Trophoblast cell (in vitro differentiated cells and primary cell): ENCODE data around the gene CPNE2.
"Not testable (repeated sequence)": the region's sequence is repeated elsewhere in the genome, so short reads cannot be mapped to it uniquely, and the experiment has no call there.

Experiments used
- DNase-seq, 2 donors: peaks; one replicate each; pipeline ENCODE4 v3.0.0-alpha.2; 2016
- H2AFZ ChIP-seq: 2 replicates; pipeline ENCODE4 v1.6.1; 2013; ENCODE audit warnings: low read length, moderate library complexity, mild to moderate bottlenecking; ENCODE audit not compliant: insufficient read depth, poor library complexity
- H2AK5ac ChIP-seq: 2 replicates; pipeline ENCODE4 v1.6.1; 2013; ENCODE audit warnings: mild to moderate bottlenecking, low read length
- H2BK120ac ChIP-seq: 2 replicates; pipeline ENCODE4 v1.6.1; 2013; ENCODE audit warnings: low read length, mild to moderate bottlenecking, moderate library complexity; ENCODE audit not compliant: insufficient read depth, poor library complexity
- H2BK12ac ChIP-seq: 2 replicates; pipeline ENCODE4 v1.6.1; 2013; ENCODE audit warnings: mild to moderate bottlenecking, low read length, moderate library complexity
- H2BK5ac ChIP-seq: 2 replicates; pipeline ENCODE4 v1.6.1; 2013; ENCODE audit warnings: low read length, low read depth, moderate library complexity, mild to moderate bottlenecking; ENCODE audit not compliant: poor library complexity
- H3K14ac ChIP-seq: 2 replicates; pipeline ENCODE4 v1.6.1; 2013; ENCODE audit warnings: mild to moderate bottlenecking, low read length
- H3K18ac ChIP-seq: 2 replicates; pipeline ENCODE4 v1.6.1; 2013; ENCODE audit warnings: mild to moderate bottlenecking, low read length
- H3K23ac ChIP-seq: 2 replicates; pipeline ENCODE4 v1.6.1; 2013; ENCODE audit warnings: low read length
- H3K27ac ChIP-seq: 2 replicates; pipeline ENCODE4 v1.5.1; 2013; ENCODE audit warnings: low read depth, mild to moderate bottlenecking, inconsistent platforms, low read length, moderate library complexity
- H3K27me3 ChIP-seq: 2 replicates; pipeline ENCODE4 v1.6.1; 2013; ENCODE audit warnings: inconsistent platforms, mild to moderate bottlenecking, low read length, moderate library complexity; ENCODE audit not compliant: insufficient read depth
- H3K36me3 ChIP-seq, 2 experiments: 1 replicate in 1 of 2; 2 replicates in 1 of 2; pipeline ENCODE4 v1.6.1; 2013; ENCODE audit warnings: low read length in 2 of 2, mild to moderate bottlenecking in 2 of 2, moderate library complexity in 1 of 2; ENCODE audit not compliant: insufficient read depth in 2 of 2, control insufficient read depth in 1 of 2
- H3K4ac ChIP-seq: 2 replicates; pipeline ENCODE4 v1.6.1; 2013; ENCODE audit warnings: low read depth, mild to moderate bottlenecking, low read length, moderate library complexity
- H3K4me1 ChIP-seq, 2 experiments: 1 replicate in 1 of 2; 2 replicates in 1 of 2; pipeline ENCODE4 v1.6.1; 2013; ENCODE audit warnings: low read length in 2 of 2, mild to moderate bottlenecking in 2 of 2, moderate library complexity in 1 of 2; ENCODE audit not compliant: insufficient read depth in 2 of 2, control insufficient read depth in 1 of 2
- H3K4me2 ChIP-seq: 2 replicates; pipeline ENCODE4 v1.6.1; 2013; ENCODE audit warnings: inconsistent platforms, mild to moderate bottlenecking, low read length, moderate library complexity
- H3K4me3 ChIP-seq: 2 replicates; pipeline ENCODE4 v1.5.1; 2013; ENCODE audit warnings: mild to moderate bottlenecking, low read depth, low read length, inconsistent platforms
- H3K79me1 ChIP-seq: one replicate; pipeline ENCODE4 v1.6.1; 2013; ENCODE audit warnings: low read length
- H3K79me2 ChIP-seq: 2 replicates; pipeline ENCODE4 v1.6.1; 2013; ENCODE audit warnings: low read length, mild to moderate bottlenecking; ENCODE audit not compliant: control insufficient read depth, insufficient read depth, poor library complexity
- H3K9ac ChIP-seq: 2 replicates; pipeline ENCODE4 v1.6.1; 2013; ENCODE audit warnings: mild to moderate bottlenecking, low read length
- H3K9me3 ChIP-seq: 2 replicates; pipeline ENCODE4 v1.6.1; 2013; ENCODE audit warnings: low read depth, mild to moderate bottlenecking, control low read depth, inconsistent platforms, low read length; ENCODE audit not compliant: insufficient read depth
- H4K12ac ChIP-seq: 2 replicates; pipeline ENCODE4 v1.6.1; 2013; ENCODE audit warnings: low read depth, mild to moderate bottlenecking, low read length, moderate library complexity
- H4K8ac ChIP-seq: 2 replicates; pipeline ENCODE4 v1.6.1; 2013; ENCODE audit warnings: low read depth, mild to moderate bottlenecking, low read length, moderate library complexity
- H4K91ac ChIP-seq: one replicate; pipeline ENCODE4 v1.6.1; 2013; ENCODE audit warnings: low read depth, mild to moderate bottlenecking, low read length, moderate library complexity
- WGBS: extraction: QIAGEN DNeasy Blood & Tissue Kit; methylation state at CpG from one replicate; pipeline ENCODE4 v1.1.7; 2013; ENCODE audit warnings: missing lambda C conversion rate; ENCODE audit not compliant: insufficient read length, insufficient coverage; ENCODE audit errors: extremely low coverage; 5-methylcytosine and 5-hydroxymethylcytosine counted together

CPNE2 gene

GRCh38 chr16:57069635-57070370 lies 22.6 kb upstream of the CPNE2 start:
- Histone ChIP-seq H3K9me3 (no peaks in the 10 kb centered on the region), H3K18ac (no peak overlapping the region), H3K36me3 (no peaks in the 10 kb centered on the region), H3K4me3 (peak overlapping the region; percentile 11), H3K27ac (no peak overlapping the region), H2BK12ac (no peak overlapping the region), H3K14ac (no peak overlapping the region), H3K4me2 (no peak overlapping the region), H4K8ac (no peak overlapping the region), H4K91ac (no peak overlapping the region), H3K23ac (no peak overlapping the region), H3K4ac (no peak overlapping the region), H2BK120ac (no peak overlapping the region), H3K79me1 (no peaks in the 10 kb centered on the region), H3K79me2 (no peaks in the 10 kb centered on the region), H3K9ac (no peak overlapping the region), H2AK5ac (no peak overlapping the region), H4K12ac (no peak overlapping the region), H3K27me3 (no peaks in the 10 kb centered on the region), H2BK5ac (no peak overlapping the region), H3K4me1 (peaks cover 0 to 2% of the 10 kb centered on the region in 2 experiments), H2AFZ (no peak overlapping the region)
- DNase-seq = no peak
- no CpG with 5 or more reads among the region's 8 CpGs for WGBS

- WGBS = no CpG with 5 or more reads among the region's 2 CpGs
- no peak for DNase-seq
Observed at GRCh38 chr16:57070424-57070823, 22.0 kb upstream of the CPNE2 start.

GRCh38 chr16:57071081-57071732 lies 21.2 kb upstream of the CPNE2 start:
- not testable (repeated sequence) for H2BK12ac ChIP-seq, H3K36me3 ChIP-seq, H3K79me2 ChIP-seq, H3K4me2 ChIP-seq, H2AK5ac ChIP-seq, H2BK120ac ChIP-seq, H4K8ac ChIP-seq, H3K23ac ChIP-seq, DNase-seq, H3K27me3 ChIP-seq, H3K4ac ChIP-seq, H3K27ac ChIP-seq, H3K14ac ChIP-seq, H2AFZ ChIP-seq, H3K79me1 ChIP-seq, H3K4me1 ChIP-seq, H2BK5ac ChIP-seq, H3K9me3 ChIP-seq, H3K18ac ChIP-seq, H4K91ac ChIP-seq, H3K9ac ChIP-seq, H3K4me3 ChIP-seq, H4K12ac ChIP-seq
- WGBS = 100% methylated on average over 3 of the region's 4 CpGs

More at GRCh38 chr16:57070424-57070823, 22.0 kb upstream of the CPNE2 start:
- Histone ChIP-seq H2AFZ (no peak overlapping the region), H3K14ac (no peak overlapping the region), H3K18ac (no peak overlapping the region), H3K4me2 (no peak overlapping the region), H3K9me3 (no peaks in the 10 kb centered on the region), H3K9ac (no peak overlapping the region), H4K12ac (no peak overlapping the region), H4K91ac (no peak overlapping the region), H3K23ac (no peak overlapping the region), H3K27ac (no peak overlapping the region), H2BK12ac (no peak overlapping the region), H4K8ac (no peak overlapping the region), H3K27me3 (no peaks in the 10 kb centered on the region), H2BK5ac (no peak overlapping the region), H3K4me3 (no peak overlapping the region), H3K79me2 (no peaks in the 10 kb centered on the region), H3K4ac (no peak overlapping the region), H3K4me1 (peaks cover 0 to 2% of the 10 kb centered on the region in 2 experiments), H2AK5ac (no peak overlapping the region), H3K36me3 (no peaks in the 10 kb centered on the region), H3K79me1 (no peaks in the 10 kb centered on the region), H2BK120ac (no peak overlapping the region)

GRCh38 chr16:57071831-57072582 lies 20.4 kb upstream of the CPNE2 start:
- Histone ChIP-seq H3K4me1 (peaks cover 0 to 2% of the 10 kb centered on the region in 2 experiments), H3K14ac (no peak overlapping the region), H3K18ac (no peak overlapping the region), H3K9ac (no peak overlapping the region), H4K8ac (no peak overlapping the region), H3K79me1 (no peaks in the 10 kb centered on the region), H3K4me3 (no peak overlapping the region), H3K23ac (no peak overlapping the region), H4K12ac (no peak overlapping the region), H3K9me3 (no peaks in the 10 kb centered on the region), H2AFZ (no peak overlapping the region), H4K91ac (no peak overlapping the region), H3K79me2 (no peaks in the 10 kb centered on the region), H3K36me3 (no peaks in the 10 kb centered on the region), H3K27me3 (no peaks in the 10 kb centered on the region), H2BK120ac (no peak overlapping the region), H2BK12ac (no peak overlapping the region), H2BK5ac (no peak overlapping the region), H3K4ac (no peak overlapping the region), H3K4me2 (no peak overlapping the region), H2AK5ac (no peak overlapping the region), H3K27ac (no peak overlapping the region)
- DNase-seq = no peak
- WGBS = no CpG with 5 or more reads among the region's 3 CpGs
